Measurements from ENCODE around the gene FNDC7.

DNA sequence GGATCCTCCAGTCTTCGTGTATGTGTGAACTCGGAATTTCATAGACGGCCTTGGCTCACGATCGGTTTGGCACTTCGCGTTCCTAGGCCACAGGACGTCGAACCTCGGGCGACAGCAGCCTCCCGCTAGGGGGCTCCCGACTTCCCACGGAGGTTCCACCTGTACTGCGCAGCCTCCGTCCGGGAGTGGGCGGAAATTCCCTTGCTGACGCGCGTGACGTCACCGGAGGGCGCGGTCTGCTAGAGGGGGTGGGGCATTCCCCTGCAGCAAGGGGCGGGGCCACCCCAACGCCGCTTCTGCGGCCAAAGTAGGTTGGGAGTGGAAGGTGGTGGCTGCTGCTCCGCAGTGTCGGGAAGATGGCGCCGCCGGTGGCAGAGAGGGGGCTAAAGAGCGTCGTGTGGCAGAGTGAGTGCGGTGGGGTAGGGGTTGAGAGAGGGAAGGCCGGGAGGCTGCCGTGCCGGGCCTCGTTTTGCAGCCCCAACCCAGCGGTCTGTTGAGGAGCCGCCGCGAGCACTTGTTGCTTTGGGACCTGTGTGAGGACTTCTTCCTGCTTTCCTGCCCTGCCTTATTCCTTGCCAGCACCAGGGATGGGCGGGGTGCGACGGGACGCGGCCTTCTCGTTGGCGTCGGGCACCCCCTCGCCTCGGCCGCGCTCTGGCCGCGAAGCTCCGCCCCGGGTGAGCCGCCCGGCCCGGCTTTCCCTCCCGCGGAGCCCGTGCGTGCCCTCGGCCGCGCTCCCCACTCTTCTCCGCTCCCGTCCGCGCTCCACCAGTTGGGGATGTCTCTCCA lies 33.9 kb downstream of the FNDC7 start, which contains the start of gene STXBP3:
- TF ChIP-seq POLR2A (IDR thresholded peaks at IDR 0.05) = peak; percentile 96
- TF ChIP-seq, protein P1, sequence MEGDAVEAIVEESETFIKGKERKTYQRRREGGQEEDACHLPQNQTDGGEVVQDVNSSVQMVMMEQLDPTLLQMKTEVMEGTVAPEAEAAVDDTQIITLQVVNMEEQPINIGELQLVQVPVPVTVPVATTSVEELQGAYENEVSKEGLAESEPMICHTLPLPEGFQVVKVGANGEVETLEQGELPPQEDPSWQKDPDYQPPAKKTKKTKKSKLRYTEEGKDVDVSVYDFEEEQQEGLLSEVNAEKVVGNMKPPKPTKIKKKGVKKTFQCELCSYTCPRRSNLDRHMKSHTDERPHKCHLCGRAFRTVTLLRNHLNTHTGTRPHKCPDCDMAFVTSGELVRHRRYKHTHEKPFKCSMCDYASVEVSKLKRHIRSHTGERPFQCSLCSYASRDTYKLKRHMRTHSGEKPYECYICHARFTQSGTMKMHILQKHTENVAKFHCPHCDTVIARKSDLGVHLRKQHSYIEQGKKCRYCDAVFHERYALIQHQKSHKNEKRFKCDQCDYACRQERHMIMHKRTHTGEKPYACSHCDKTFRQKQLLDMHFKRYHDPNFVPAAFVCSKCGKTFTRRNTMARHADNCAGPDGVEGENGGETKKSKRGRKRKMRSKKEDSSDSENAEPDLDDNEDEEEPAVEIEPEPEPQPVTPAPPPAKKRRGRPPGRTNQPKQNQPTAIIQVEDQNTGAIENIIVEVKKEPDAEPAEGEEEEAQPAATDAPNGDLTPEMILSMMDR (IDR thresholded peaks at IDR 0.05) = peak; percentile 68 to 96 (median 93)

Data from breast epithelium (tissue), 3 donors.